IMR-90 (cell line): Measurements from ENCODE around the gene TRAF3. TPM values are rescaled to one million over a fixed set of nuclear protein-coding genes. Genes with fewer than 3 reads are reported as not detected.

Source experiments
- ATAC-seq: fragments of 200-7000 bp; cut with Tn5 transposase; 2 replicates; pipeline ENCODE4 v1.9.1; 2020; ENCODE audit warnings: low read depth, mild to moderate bottlenecking, moderate library complexity
- BruUV-seq: library from RNA; stranded (reverse); fragments of 400-500 nt; replicated peaks from 2 replicates; lab custom pipeline; 2021; lab: Mats Ljungman, UMichigan
- CTCF ChIA-PET: fragments of 300-600 bp; formaldehyde crosslinking; extraction: SDS; loops from one replicate; lab custom pipeline; 2021; ENCODE audit warnings: antibody characterized with exemption; lab: Yijun Ruan, JAX
- POLR2A ChIA-PET: fragments of 300-600 bp; sonication (Branson Sonifier 250); formaldehyde crosslinking; loops from one replicate; lab custom pipeline; 2022; ENCODE audit warnings: antibody characterized with exemption; ENCODE audit not compliant: unreplicated experiment; lab: Charles Lee
- DNase-seq: peaks from one replicate; pipeline ENCODE4 v3.0.0; 2013
- H2AFZ ChIP-seq: replicated peaks from 2 replicates; pipeline ENCODE3; 2013; ENCODE audit warnings: low read length, mild to moderate bottlenecking; ENCODE audit not compliant: poor library complexity
- H2AK5ac ChIP-seq: 2 replicates; pipeline ENCODE4 v1.6.1; 2013; ENCODE audit warnings: low read depth, low read length, inconsistent platforms
- H2AK9ac ChIP-seq: replicated peaks from 2 replicates; pipeline ENCODE3; 2013; ENCODE audit warnings: mild to moderate bottlenecking, low read depth, low read length, moderate library complexity; ENCODE audit not compliant: poor library complexity
- H2BK120ac ChIP-seq: 2 replicates; pipeline ENCODE4 v1.6.1; 2013; ENCODE audit warnings: low read depth, low read length, inconsistent platforms
- H2BK15ac ChIP-seq: 3 replicates; pipeline ENCODE4 v1.6.1; 2013; ENCODE audit warnings: low read depth, low read length, inconsistent platforms
- H2BK20ac ChIP-seq: 2 replicates; pipeline ENCODE4 v1.6.1; 2013; ENCODE audit warnings: low read depth, mild to moderate bottlenecking, inconsistent platforms, low read length, moderate library complexity
- H2BK5ac ChIP-seq: 2 replicates; pipeline ENCODE4 v1.6.1; 2013; ENCODE audit warnings: mild to moderate bottlenecking, low read depth, low read length, inconsistent platforms; ENCODE audit not compliant: poor library complexity, severe bottlenecking
- H3K14ac ChIP-seq: replicated peaks from 2 replicates; pipeline ENCODE4 v1.6.1; 2013; ENCODE audit warnings: low read depth, low read length, inconsistent platforms
- H3K18ac ChIP-seq: 2 replicates; pipeline ENCODE4 v1.6.1; 2013; ENCODE audit warnings: low read depth, low read length, control low read depth
- H3K23ac ChIP-seq: 2 replicates; pipeline ENCODE4 v1.6.1; 2013; ENCODE audit warnings: low read depth, low read length, inconsistent platforms
- H3K27ac ChIP-seq: 2 replicates; pipeline ENCODE4 v1.5.1; 2013; ENCODE audit warnings: mild to moderate bottlenecking, control low read depth, low read length; ENCODE audit not compliant: insufficient read depth
- H3K27me3 ChIP-seq: 2 replicates; pipeline ENCODE4 v1.6.1; 2013; ENCODE audit warnings: low read length; ENCODE audit not compliant: control insufficient read depth, insufficient read depth
- H3K36me3 ChIP-seq: 2 replicates; pipeline ENCODE4 v1.6.1; 2013; ENCODE audit warnings: low read length, mixed read lengths; ENCODE audit not compliant: control insufficient read depth, insufficient read depth
- H3K4ac ChIP-seq: 2 replicates; pipeline ENCODE4 v1.6.1; 2013; ENCODE audit warnings: low read depth, low read length, inconsistent platforms
- H3K4me1 ChIP-seq: 2 replicates; pipeline ENCODE4 v1.6.1; 2013; ENCODE audit warnings: low read length, mixed read lengths; ENCODE audit not compliant: control insufficient read depth, insufficient read depth
- H3K4me2 ChIP-seq: 2 replicates; pipeline ENCODE4 v1.6.1; 2013; ENCODE audit warnings: low read depth, mild to moderate bottlenecking, control low read depth, low read length, moderate library complexity
- H3K4me3 ChIP-seq: 2 replicates; pipeline ENCODE4 v1.5.1; 2013; ENCODE audit warnings: low read depth, mild to moderate bottlenecking, control low read depth, low read length, moderate library complexity; ENCODE audit not compliant: insufficient read depth
- H3K56ac ChIP-seq: 2 replicates; pipeline ENCODE4 v1.6.1; 2013; ENCODE audit warnings: low read length, inconsistent platforms; ENCODE audit not compliant: insufficient read depth; ENCODE audit errors: extremely low read depth
- H3K79me1 ChIP-seq, 2 experiments: 2 replicates each; pipeline ENCODE4 v1.6.1; 2013; ENCODE audit warnings: low read length in 2 of 2, inconsistent platforms in 1 of 2, low read depth in 1 of 2
- H3K9ac ChIP-seq: 2 replicates; pipeline ENCODE4 v1.6.1; 2013; ENCODE audit warnings: low read depth, low read length, control low read depth
- H3K9me1 ChIP-seq: 2 replicates; pipeline ENCODE4 v1.6.1; 2013; ENCODE audit warnings: low read length, inconsistent platforms; ENCODE audit not compliant: insufficient read depth
- H3K9me3 ChIP-seq: 2 replicates; pipeline ENCODE4 v1.6.1; 2013; ENCODE audit warnings: low read length; ENCODE audit not compliant: control insufficient read depth, insufficient read depth
- H4K20me1 ChIP-seq: 2 replicates; pipeline ENCODE4 v1.6.1; 2013; ENCODE audit warnings: low read length, inconsistent platforms; ENCODE audit not compliant: insufficient read depth
- H4K5ac ChIP-seq: 2 replicates; pipeline ENCODE4 v1.6.1; 2013; ENCODE audit warnings: mild to moderate bottlenecking, low read depth, low read length, control low read depth
- H4K8ac ChIP-seq, 2 experiments: 2 replicates each; pipeline ENCODE4 v1.6.1; 2013; ENCODE audit warnings: low read depth in 2 of 2, low read length in 2 of 2, control low read depth in 1 of 2, inconsistent platforms in 1 of 2
- H4K91ac ChIP-seq: 2 replicates; pipeline ENCODE4 v1.6.1; 2013; ENCODE audit warnings: low read depth, low read length, inconsistent platforms; ENCODE audit not compliant: insufficient read depth
- BHLHE40 ChIP-seq: fragments of 150-350 bp; IDR thresholded peaks from 2 replicates; pipeline ENCODE4 v1.6.1; 2016; ENCODE audit warnings: mild to moderate bottlenecking, low read depth, low read length
- CEBPB ChIP-seq: IDR thresholded peaks from 2 replicates; pipeline ENCODE4 v1.6.1; 2012; ENCODE audit warnings: low read depth, low read length, improper control_type of control experiment
- CHD1 ChIP-seq: IDR thresholded peaks from 2 replicates; pipeline ENCODE4 v1.6.1; 2012; ENCODE audit warnings: low read depth, low read length, improper control_type of control experiment
- FOS ChIP-seq: fragments of 150-350 bp; IDR thresholded peaks from 2 replicates; pipeline ENCODE4 v1.6.1; 2016; ENCODE audit warnings: low read depth, low read length
- MAZ ChIP-seq: IDR thresholded peaks from 2 replicates; pipeline ENCODE4 v1.6.1; 2012; ENCODE audit warnings: low read depth, mild to moderate bottlenecking, low read length, improper control_type of control experiment, moderate library complexity, borderline replicate concordance
- MXI1 ChIP-seq: IDR thresholded peaks from 2 replicates; pipeline ENCODE4 v1.6.1; 2012; ENCODE audit warnings: low read depth, mild to moderate bottlenecking, low read length, moderate library complexity, borderline replicate concordance
- NFE2L2 ChIP-seq: fragments of 150-350 bp; IDR thresholded peaks from 2 replicates; pipeline ENCODE4 v1.6.1; 2016; ENCODE audit warnings: low read depth, mild to moderate bottlenecking, low read length
- POLR2A ChIP-seq: IDR thresholded peaks from 2 replicates; pipeline ENCODE4 v1.6.1; 2012; ENCODE audit warnings: mild to moderate bottlenecking, low read depth, low read length
- RAD21 ChIP-seq: IDR thresholded peaks from 2 replicates; pipeline ENCODE4 v1.6.1; 2012; ENCODE audit warnings: low read length, improper control_type of control experiment
- RFX5 ChIP-seq: IDR thresholded peaks from 2 replicates; pipeline ENCODE4 v1.8.0; 2012; ENCODE audit warnings: low read depth, mild to moderate bottlenecking, low read length, moderate library complexity
- SMC3 ChIP-seq: fragments of 150-350 bp; IDR thresholded peaks from 2 replicates; pipeline ENCODE4 v1.6.1; 2016; ENCODE audit warnings: low read depth, mild to moderate bottlenecking, antibody characterized with exemption, low read length, moderate library complexity
- WGBS, 2 experiments: methylation state at CpG; one replicate each; pipeline versions ENCODE4 v1.1.5 to v1.1.7; 2013; ENCODE audit warnings: missing lambda C conversion rate in 2 of 2; ENCODE audit not compliant: insufficient read length in 1 of 2; ENCODE audit errors: extremely low coverage in 2 of 2; 5-methylcytosine and 5-hydroxymethylcytosine counted together
- dilution Hi-C: fragments of 300-500 bp; cut with HindIII; formaldehyde crosslinking; loops from one replicate; pipeline ENCODE4 v1.14.3; 2018; ENCODE audit warnings: low sequenced_read_pairs; ENCODE audit not compliant: unreplicated experiment
- in situ Hi-C: fragments of 300-500 bp; cut with MboI; formaldehyde crosslinking; loops from 3 replicates; pipeline ENCODE4 v1.14.3; 2019; ENCODE audit warnings: low sequenced_read_pairs, inconsistent platforms, mixed read lengths
- intact Hi-C: fragments of 100-400 bp; cut with micrococcal nuclease; formaldehyde crosslinking; loops from 2 replicates; pipeline ENCODE4 v1.10.0; 2022
- polyA plus RNA-seq, 3 experiments: library from polyadenylated mRNA; depleted of rRNA; stranded (reverse); fragments of >200 nt; gene quantifications; 2 replicates each; pipeline ENCODE4 v1.2.3, GENCODE V29; 2012; ENCODE audit warnings: low replicate concordance in 1 of 3
- total RNA-seq: library from RNA; depleted of rRNA; stranded (reverse); fragments of >200 nt; gene quantifications from 2 replicates; pipeline ENCODE4 v1.2.3, GENCODE V29; 2012
- TF ChIP-seq, protein P1 (sequence below): fragments of 150-350 bp; IDR thresholded peaks from 2 replicates; pipeline ENCODE4 v1.6.1; 2016; ENCODE audit warnings: low read depth, mild to moderate bottlenecking, low read length, moderate library complexity, borderline replicate concordance
- TF ChIP-seq, protein P2 (sequence below): conservative IDR thresholded peaks from 2 replicates; pipeline ENCODE4 v1.5.1; 2012; ENCODE audit warnings: mild to moderate bottlenecking, low read depth, low read length, improper control_type of control experiment
- TF ChIP-seq, protein P3 (sequence below): fragments of 150-350 bp; IDR thresholded peaks from 2 replicates; pipeline ENCODE4 v1.6.1; 2017; ENCODE audit warnings: mild to moderate bottlenecking, antibody characterized with exemption, low read length, low read depth

TRAF3 gene
- total and polyA plus RNA-seq, 2 of the 4 experiments (the other 2 are of a cell fraction) = 21.2 to 25.3 TPM

DNA sequence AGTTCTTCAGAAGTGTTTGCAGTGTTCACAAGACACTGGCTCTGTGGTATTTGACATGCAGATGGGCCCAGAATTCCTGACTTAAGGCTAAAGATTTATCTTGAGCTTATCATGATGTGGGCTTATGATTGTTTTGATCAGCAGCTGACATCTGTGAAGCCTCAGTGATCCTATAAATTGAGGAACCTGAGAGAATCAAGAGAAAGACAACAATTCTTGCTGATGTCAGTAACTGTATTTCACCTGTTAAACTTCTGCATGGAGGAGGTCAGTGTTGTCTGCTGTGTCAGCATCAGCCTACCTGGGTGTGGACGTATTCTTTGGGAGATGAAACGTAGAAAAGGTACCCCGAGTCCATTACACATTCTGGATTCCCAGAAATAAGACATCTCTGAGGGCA is 33.3 kb downstream of the TRAF3 start:
- no peak overlapping the region for H3K18ac ChIP-seq
- CTCF ChIA-PET = no interaction called here
- dilution Hi-C loops = no loop called here

More for the DNA sequence above, 33.3 kb downstream of the TRAF3 start:
- Histone ChIP-seq H3K4me3 (no peak overlapping the region), H2AFZ (no peak overlapping the region), H3K4me1 (peaks cover 4% of the 10 kb centered on the region), H3K56ac (no peak overlapping the region), H4K20me1 (peaks cover 49% of the 10 kb centered on the region), H3K4me2 (no peak overlapping the region), H2BK5ac (no peak overlapping the region), H2BK20ac (no peak overlapping the region), H3K9me3 (no peaks in the 10 kb centered on the region), H4K5ac (no peak overlapping the region), H3K27me3 (no peaks in the 10 kb centered on the region), H2AK9ac (no peak overlapping the region), H2BK120ac (no peak overlapping the region), H3K9ac (no peak overlapping the region), H3K14ac (no peak overlapping the region), H2AK5ac (no peak overlapping the region), H3K36me3 (peaks cover 1% of the 10 kb centered on the region; the same call in 1 of the 2 replicates), H2BK15ac (no peak overlapping the region), H3K4ac (no peak overlapping the region), H3K9me1 (peaks cover 27% of the 10 kb centered on the region), H4K91ac (no peak overlapping the region), H3K79me1 (peaks cover 44 to 65% of the 10 kb centered on the region in 2 experiments), H3K27ac (no peak overlapping the region), H4K8ac (no peak overlapping the region), H3K23ac (no peak overlapping the region)
- no CpG with 5 or more reads among the region's 3 CpGs for WGBS, 2 experiments
- ATAC-seq (no peak), DNase-seq (no peak)
- in situ Hi-C loops = no loop called here
- no TSS peak for BruUV-seq
- intact Hi-C loops = no loop called here
- POLR2A ChIA-PET = no interaction called here
- TF ChIP-seq, protein P1, sequence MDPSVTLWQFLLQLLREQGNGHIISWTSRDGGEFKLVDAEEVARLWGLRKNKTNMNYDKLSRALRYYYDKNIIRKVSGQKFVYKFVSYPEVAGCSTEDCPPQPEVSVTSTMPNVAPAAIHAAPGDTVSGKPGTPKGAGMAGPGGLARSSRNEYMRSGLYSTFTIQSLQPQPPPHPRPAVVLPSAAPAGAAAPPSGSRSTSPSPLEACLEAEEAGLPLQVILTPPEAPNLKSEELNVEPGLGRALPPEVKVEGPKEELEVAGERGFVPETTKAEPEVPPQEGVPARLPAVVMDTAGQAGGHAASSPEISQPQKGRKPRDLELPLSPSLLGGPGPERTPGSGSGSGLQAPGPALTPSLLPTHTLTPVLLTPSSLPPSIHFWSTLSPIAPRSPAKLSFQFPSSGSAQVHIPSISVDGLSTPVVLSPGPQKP = no peak
- TF ChIP-seq, protein P2, sequence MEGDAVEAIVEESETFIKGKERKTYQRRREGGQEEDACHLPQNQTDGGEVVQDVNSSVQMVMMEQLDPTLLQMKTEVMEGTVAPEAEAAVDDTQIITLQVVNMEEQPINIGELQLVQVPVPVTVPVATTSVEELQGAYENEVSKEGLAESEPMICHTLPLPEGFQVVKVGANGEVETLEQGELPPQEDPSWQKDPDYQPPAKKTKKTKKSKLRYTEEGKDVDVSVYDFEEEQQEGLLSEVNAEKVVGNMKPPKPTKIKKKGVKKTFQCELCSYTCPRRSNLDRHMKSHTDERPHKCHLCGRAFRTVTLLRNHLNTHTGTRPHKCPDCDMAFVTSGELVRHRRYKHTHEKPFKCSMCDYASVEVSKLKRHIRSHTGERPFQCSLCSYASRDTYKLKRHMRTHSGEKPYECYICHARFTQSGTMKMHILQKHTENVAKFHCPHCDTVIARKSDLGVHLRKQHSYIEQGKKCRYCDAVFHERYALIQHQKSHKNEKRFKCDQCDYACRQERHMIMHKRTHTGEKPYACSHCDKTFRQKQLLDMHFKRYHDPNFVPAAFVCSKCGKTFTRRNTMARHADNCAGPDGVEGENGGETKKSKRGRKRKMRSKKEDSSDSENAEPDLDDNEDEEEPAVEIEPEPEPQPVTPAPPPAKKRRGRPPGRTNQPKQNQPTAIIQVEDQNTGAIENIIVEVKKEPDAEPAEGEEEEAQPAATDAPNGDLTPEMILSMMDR = no peak
- TF ChIP-seq RFX5 (no peak), BHLHE40 (no peak), CHD1 (no peak), NFE2L2 (no peak), RAD21 (no peak), CEBPB (no peak), MAZ (no peak), SMC3 (no peak), FOS (no peak), POLR2A (no peak), MXI1 (no peak)
- TF ChIP-seq, protein P3, sequence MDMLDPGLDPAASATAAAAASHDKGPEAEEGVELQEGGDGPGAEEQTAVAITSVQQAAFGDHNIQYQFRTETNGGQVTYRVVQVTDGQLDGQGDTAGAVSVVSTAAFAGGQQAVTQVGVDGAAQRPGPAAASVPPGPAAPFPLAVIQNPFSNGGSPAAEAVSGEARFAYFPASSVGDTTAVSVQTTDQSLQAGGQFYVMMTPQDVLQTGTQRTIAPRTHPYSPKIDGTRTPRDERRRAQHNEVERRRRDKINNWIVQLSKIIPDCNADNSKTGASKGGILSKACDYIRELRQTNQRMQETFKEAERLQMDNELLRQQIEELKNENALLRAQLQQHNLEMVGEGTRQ = no peak
